Body of pancreas (tissue), 4 donors: Measurements from ENCODE around the gene CFAP46. TPM values are rescaled to one million over a fixed set of nuclear protein-coding genes. Genes with fewer than 3 reads are reported as not detected.

Source experiments
- ATAC-seq: fragments of 150-250 bp; one replicate; pipeline ENCODE4 v1.9.1; 2016
- DNase-seq, 4 donors: peaks; one replicate each; pipeline ENCODE4 v3.0.0-alpha.2; 2019
- H3K27ac ChIP-seq, 4 donors: fragments of 200-600 bp; sonication (generic); 1 replicate in 3 of 4; 2 replicates in 1 of 4; pipeline versions ENCODE4 v1.5.1 to v1.6.1; 2016 to 2019; ENCODE audit warnings: mild to moderate bottlenecking in 1 of 4, mixed read lengths in 1 of 4, moderate library complexity in 1 of 4
- H3K27me3 ChIP-seq, 2 donors: fragments of 200-600 bp; sonication (generic); one replicate each; pipeline ENCODE4 v1.6.0; 2016; ENCODE audit warnings: mild to moderate bottlenecking in 1 of 2
- H3K36me3 ChIP-seq, 2 donors: fragments of 200-600 bp; sonication (generic); replicated peaks in 1 of 2; 2 replicates each; pipeline ENCODE4 v1.5.1; 2016; ENCODE audit warnings: low read depth in 2 of 2; ENCODE audit not compliant: insufficient read depth in 1 of 2
- H3K4me1 ChIP-seq: fragments of 200-600 bp; sonication (generic); one replicate; pipeline ENCODE4 v1.6.0; 2016
- H3K4me3 ChIP-seq, 2 donors: fragments of 200-600 bp; sonication (generic); 1 replicate in 1 of 2; 2 replicates in 1 of 2; pipeline ENCODE4 v1.5.1; 2016 to 2019
- H3K9me3 ChIP-seq, 3 donors: fragments of 200-600 bp; sonication (generic); 1 replicate in 2 of 3; 2 replicates in 1 of 3; pipeline ENCODE4 v1.5.1; 2016
- CTCF ChIP-seq, 7 experiments: fragments of 450-650 bp in 4 of 7; fragments of 200-600 bp in 3 of 7; sonication (generic) in 3 of 7; IDR thresholded peaks; one replicate each; pipeline ENCODE4 v1.5.1; 2016 to 2019; ENCODE audit warnings: antibody characterized with exemption in 7 of 7
- POLR2A ChIP-seq, 3 donors: fragments of 450-650 bp; IDR thresholded peaks; one replicate each; pipeline ENCODE4 v1.6.1; 2016; ENCODE audit warnings: antibody characterized with exemption in 3 of 3, mild to moderate bottlenecking in 2 of 3
- WGBS, 2 donors: methylation state at CpG; one replicate each; pipeline ENCODE4 v1.1.5; 2017; 5-methylcytosine and 5-hydroxymethylcytosine counted together
- intact Hi-C: fragments of 100-400 bp; cut with DNase I; formaldehyde crosslinking; loops from one replicate; pipeline ENCODE4 v1.15.1; 2023
- total RNA-seq, 2 donors: library from RNA; depleted of rRNA; stranded (reverse); fragments of >200 nt; gene quantifications; one replicate each; pipeline ENCODE4 v1.1.0, GENCODE V29; 2016

CFAP46 gene
- total RNA-seq, 2 donors from 2014 or later = 0.33 to 0.52 TPM

- 39 to 49% methylated on average over 26 to 30 of the region's 30 CpGs for WGBS, 2 donors
Observed at GRCh38 chr10:132832186-132832969, 110.0 kb downstream of the CFAP46 start.

GRCh38 chr10:132829403-132829802 is 113.0 kb downstream of the CFAP46 start:
- Histone ChIP-seq H3K4me3 (no peak overlapping the region), H3K36me3 (no peaks in the 10 kb centered on the region), H3K4me1 (no peaks in the 10 kb centered on the region), H3K27me3 (no peaks in the 10 kb centered on the region), H3K27ac (no peak overlapping the region), H3K9me3 (no peaks in the 10 kb centered on the region)
- DNase-seq (no peak), ATAC-seq (no peak)
- WGBS, 2 donors = 63 to 66% methylated on average over 8 of the region's 8 CpGs
- intact Hi-C loops = no loop called here
- TF ChIP-seq POLR2A (IDR thresholded peaks at IDR 0.05) (no peak), CTCF (IDR thresholded peaks at IDR 0.05) (no peak)

More at GRCh38 chr10:132832186-132832969, 110.0 kb downstream of the CFAP46 start:
- Histone ChIP-seq H3K36me3 (no peaks in the 10 kb centered on the region), H3K27ac (no peak overlapping the region), H3K27me3 (peaks cover 0 to 4% of the 10 kb centered on the region in 2 donors), H3K4me1 (peaks cover 12% of the 10 kb centered on the region), H3K9me3 (no peaks in the 10 kb centered on the region), H3K4me3 (no peak overlapping the region)
- intact Hi-C loops = no loop called here
- TF ChIP-seq CTCF (IDR thresholded peaks at IDR 0.05) (no peak), POLR2A (IDR thresholded peaks at IDR 0.05) (no peak)
- ATAC-seq = no peak
- no peak for DNase-seq

- no peak for DNase-seq
- WGBS, 2 donors = 76 to 77% methylated on average over 20 of the region's 20 CpGs
- no peaks in the 10 kb centered on the region for H3K9me3 ChIP-seq
- no peak overlapping the region for H3K4me3 ChIP-seq
- no peak for ATAC-seq
- H3K36me3 ChIP-seq = no peaks in the 10 kb centered on the region
- no peaks in the 10 kb centered on the region for H3K27me3 ChIP-seq
- intact Hi-C loops = no loop called here
- no peaks in the 10 kb centered on the region for H3K4me1 ChIP-seq
- H3K27ac ChIP-seq = no peak overlapping the region
- TF ChIP-seq POLR2A (IDR thresholded peaks at IDR 0.05) = no peak
- TF ChIP-seq CTCF (IDR thresholded peaks at IDR 0.05) = no peak
Observed at GRCh38 chr10:132828681-132829080, 113.7 kb downstream of the CFAP46 start.

GRCh38 chr10:132827861-132828539 is 114.4 kb downstream of the CFAP46 start:
- WGBS, 2 donors = 72 to 74% methylated on average over 29 of the region's 29 CpGs
- TF ChIP-seq CTCF (IDR thresholded peaks at IDR 0.05) = no peak
- TF ChIP-seq POLR2A (IDR thresholded peaks at IDR 0.05) = no peak
- ATAC-seq (no peak), DNase-seq (no peak)
- H3K4me3 ChIP-seq = no peak overlapping the region
- no peaks in the 10 kb centered on the region for H3K36me3 ChIP-seq
- H3K9me3 ChIP-seq = no peaks in the 10 kb centered on the region
- intact Hi-C loops = no loop called here
- no peaks in the 10 kb centered on the region for H3K27me3 ChIP-seq
- no peaks in the 10 kb centered on the region for H3K4me1 ChIP-seq
- no peak overlapping the region for H3K27ac ChIP-seq
